Measurements from ENCODE around the gene NPPA.
A peak's percentile ranks its signal among the peaks of the same experiment; 100 is the strongest.
"Not testable (repeated sequence)": the region's sequence is repeated elsewhere in the genome, so short reads cannot be mapped to it uniquely, and the experiment has no call there.

NPPA gene
- 0 to 0.33 (median 0) reads per million in 17 experiments for total RNA-seq

GRCh38 chr1:11847667-11848372 lies at the start of gene NPPA:
Gene NPPA (minus strand): TSS chr1:11847783. CDS start chr1:11847684, 99 bp downstream.
- no peak for DNase-seq

DNA sequence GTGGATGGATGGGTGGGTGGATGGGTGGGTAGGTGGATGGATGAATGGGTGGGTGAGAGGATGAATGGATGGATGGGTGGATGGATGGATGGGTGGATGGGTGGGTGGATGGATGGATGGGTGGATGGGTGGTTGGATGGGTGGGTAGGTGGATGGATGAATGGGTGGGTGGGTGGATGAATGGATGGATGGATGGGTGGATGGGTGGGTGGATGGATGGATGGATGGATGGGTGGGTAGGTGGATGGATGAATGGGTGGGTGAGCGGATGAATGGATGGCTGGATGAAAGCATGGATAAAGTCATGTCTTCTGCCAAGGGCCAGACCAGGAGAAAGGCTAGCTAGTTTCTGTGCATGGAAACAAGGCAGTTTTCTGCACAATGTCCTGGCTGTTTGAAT lies 46.9 kb upstream of the NPPA start:
- not testable (repeated sequence) for DNase-seq

DNA sequence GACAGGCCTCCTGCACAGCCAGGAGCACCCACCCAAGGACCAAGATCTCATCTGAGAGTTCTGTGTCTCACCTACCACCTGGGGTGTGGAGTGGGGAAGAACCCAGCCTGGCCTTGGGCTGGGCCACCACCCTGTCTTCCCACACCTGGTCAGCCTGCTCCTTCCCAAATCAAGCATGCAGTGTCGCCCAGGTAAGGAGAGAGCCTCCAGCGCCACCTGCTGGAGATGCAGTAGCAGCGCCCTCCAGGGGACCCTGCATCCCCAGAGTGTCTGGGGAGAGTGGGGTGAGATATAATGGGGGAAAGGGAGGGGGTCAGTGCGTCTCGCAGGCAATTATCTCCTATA lies 46.3 kb upstream of the NPPA start:
- peak; percentile 56 to 80 (median 68) for DNase-seq

GRCh38 chr1:11891433-11892186 lies 44.0 kb upstream of the NPPA start:
- no peak for DNase-seq

GRCh38 chr1:11888877-11889208 lies 41.3 kb upstream of the NPPA start:
- no peak for DNase-seq

DNA sequence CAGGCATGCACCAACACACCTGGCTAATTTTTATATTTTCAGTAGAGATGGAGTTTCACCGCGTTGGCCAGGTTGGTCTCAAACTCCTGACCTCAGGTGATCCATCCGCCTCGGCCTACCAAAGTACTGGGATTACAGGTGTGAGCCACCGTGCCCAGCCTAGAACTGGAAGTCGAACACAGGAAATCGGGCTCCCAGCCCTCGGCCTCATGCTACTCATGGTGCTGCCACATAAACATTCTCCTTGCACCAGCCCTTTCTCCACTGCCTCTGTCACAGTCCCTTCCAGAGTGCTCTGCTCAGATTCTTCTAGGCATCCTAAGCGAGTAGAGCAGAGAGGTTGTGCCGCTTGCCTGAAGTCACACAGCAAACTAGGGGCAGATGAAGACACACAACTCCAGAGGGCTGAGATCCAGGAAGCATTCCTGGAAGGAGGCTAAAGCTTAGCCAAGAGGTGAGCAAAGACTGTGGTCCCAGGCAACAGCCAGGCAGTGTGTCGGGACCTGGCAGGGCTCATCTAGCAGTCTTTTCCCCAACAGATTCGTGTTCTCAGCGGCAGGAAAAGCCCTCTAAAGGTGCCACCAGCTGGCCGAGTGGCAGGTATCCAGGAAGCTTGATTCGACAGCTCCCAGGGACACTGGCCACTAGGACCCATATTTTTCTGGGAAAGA lies 40.8 kb upstream of the NPPA start:
- no peak for DNase-seq

DNA sequence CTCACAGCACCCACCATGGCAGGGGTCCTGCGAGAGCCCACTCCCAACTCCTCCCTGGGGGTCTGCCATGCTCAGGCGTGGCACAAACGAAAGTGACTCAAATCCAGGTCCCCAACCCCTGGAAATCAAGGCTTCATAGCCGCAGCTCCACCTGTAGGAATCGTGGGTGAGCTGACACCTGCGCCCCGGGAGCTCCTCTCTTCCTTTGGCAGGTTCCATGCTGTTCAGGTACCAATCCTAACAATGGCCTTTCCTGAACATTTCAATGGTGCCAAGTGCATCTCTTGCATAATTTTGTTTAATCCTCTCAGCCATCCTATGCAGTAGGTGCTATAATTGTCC lies 40.1 kb upstream of the NPPA start:
- no peak for DNase-seq

DNA sequence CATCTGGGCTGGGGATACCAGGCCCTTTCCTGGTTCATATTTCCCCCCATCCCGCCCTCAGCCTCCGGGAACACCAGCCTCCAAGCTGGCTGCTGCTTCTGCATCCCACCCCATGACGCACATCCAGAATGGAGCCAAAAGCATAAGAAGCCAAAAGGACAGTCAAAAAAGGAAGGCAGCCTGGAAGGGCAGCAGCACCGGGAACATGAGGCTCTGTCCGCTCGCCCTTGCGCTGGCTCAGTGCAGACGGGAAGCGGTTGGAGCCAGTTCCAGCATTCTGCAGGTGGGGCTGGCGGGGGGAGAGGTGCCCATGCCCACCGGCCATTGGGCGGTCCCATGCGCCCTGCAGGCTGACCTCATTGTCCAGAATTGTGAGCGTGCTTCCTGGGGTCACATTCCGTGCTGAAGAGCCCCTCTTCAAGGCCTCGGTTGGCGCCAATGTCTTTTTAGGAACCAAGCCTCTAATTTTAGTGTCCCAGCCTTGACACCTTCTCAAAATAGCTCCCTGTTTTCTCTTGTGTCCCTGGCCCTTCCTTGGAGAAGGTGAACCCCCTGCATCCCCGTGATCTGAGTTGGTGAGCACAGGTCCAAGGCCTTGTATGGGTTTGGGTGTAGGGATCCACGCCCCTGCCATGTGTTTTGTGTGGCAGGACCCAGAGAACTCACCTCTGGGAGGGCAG lies 39.5 kb upstream of the NPPA start:
- DNase-seq = no peak

GRCh38 chr1:11885916-11886315 lies 38.3 kb upstream of the NPPA start:
- DNase-seq = no peak

GRCh38 chr1:11882814-11883538 lies 35.4 kb upstream of the NPPA start:
- DNase-seq = peak; percentile 19 to 60 (median 38)

- no peak for DNase-seq
Measured at GRCh38 chr1:11881749-11882441, 34.3 kb upstream of the NPPA start.

GRCh38 chr1:11880911-11881748 lies 33.5 kb upstream of the NPPA start:
- DNase-seq = no peak

DNA sequence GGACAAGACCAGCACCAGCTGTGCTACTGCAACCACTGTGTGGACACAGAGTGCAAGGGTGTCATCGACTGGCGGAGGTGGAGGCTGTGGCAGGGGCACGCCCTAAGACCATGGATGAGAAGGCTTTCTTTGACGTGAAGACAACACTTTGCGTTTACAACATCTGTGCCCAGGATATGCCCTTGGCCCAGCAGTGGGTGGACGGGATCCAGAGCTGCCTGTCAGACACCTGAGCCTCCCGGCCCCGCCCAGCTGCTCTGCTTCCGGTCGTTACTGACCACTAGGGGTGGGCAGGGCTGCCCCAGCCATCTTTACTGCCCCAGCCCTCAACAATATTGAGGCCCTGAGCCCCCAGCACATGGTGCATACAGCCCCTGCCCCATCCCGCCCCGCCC lies 32.6 kb upstream of the NPPA start:
- no peak for DNase-seq

- no peak for DNase-seq
Measured at GRCh38 chr1:11879311-11880180, 32.0 kb upstream of the NPPA start.

- DNase-seq = no peak
Measured at GRCh38 chr1:11878891-11879190, 31.3 kb upstream of the NPPA start.

DNA sequence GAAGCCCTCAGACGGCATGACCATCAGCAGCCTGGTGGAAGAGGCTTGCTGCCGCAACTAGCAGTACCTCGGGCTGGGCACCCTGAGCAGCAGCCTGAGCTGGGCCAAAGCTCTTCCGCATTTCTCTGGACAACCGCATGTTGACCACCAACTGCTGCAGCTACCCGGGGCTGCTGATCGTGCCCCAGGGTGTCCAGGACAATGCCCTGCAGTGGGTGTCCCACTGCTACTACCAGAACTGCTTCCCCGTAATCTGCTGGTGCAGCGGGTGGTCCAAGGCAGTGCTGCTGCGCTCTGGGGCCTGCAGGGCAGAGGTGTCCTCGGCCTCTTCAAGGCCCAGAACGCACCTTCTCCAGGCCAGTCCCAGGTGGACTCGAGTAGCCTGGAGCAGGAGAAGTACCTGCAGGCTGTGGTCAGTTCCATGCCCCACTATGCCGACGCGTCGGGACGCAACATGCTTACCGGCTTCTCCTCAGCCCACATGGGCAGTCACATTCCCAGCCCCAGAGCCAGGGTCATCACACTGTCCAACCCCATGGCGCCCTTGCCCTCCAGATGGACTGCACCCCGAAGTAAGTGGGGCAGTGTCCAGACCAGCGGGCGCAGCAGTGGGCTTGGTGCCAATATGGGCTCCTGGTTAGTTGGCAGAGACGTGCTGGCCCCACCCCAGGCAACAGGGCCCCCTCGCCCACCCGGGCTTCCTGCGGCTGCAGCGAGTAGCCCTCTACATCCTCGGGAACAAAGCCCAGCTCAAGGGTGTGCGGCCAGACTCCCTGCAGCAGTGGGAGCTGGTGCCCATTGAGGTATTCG lies 30.7 kb upstream of the NPPA start:
- no peak for DNase-seq

GRCh38 chr1:11877074-11877473 lies 29.5 kb upstream of the NPPA start:
- DNase-seq = no peak

GRCh38 chr1:11875094-11875493 lies 27.5 kb upstream of the NPPA start:
- no peak for DNase-seq

DNA sequence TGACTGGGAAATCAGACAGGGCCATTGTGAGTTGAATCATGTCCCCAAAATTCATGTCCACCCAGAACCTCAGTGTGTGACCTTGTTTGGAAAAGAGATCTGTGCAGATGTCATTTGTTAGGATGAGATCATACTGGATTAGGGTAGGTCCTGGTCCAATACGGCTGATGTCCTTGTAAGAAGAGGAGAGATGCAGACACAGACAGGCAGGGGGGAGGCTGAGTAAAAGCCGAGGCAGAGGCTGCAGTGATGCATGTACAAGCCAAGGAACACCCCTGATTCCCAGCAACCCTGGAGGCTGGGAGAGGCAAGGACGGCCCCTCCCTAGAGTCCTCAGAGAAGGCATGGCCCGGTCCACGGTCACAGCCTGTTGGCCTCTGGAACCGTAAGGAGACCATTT lies 27.0 kb upstream of the NPPA start:
- no peak for DNase-seq

GRCh38 chr1:11874258-11874562 lies 26.6 kb upstream of the NPPA start:
- DNase-seq = no peak

Measured in suppressor macrophage (primary cell).